Upper lobe of left lung (tissue), 6 donors: ENCODE measurements around the gene CELSR1. TPM values are rescaled to one million over a fixed set of nuclear protein-coding genes. Genes with fewer than 3 reads are reported as not detected.

Experiments used
- ATAC-seq, 2 donors: fragments of 200-7000 bp; cut with Tn5 transposase; one replicate each; pipeline ENCODE4 v1.9.1; 2022; ENCODE audit warnings: mild to moderate bottlenecking in 2 of 2, moderate library complexity in 2 of 2; ENCODE audit not compliant: low FRiP score in 2 of 2
- DNase-seq, 2 donors: peaks; one replicate each; pipeline ENCODE4 v3.0.0-alpha.2; 2019 to 2020
- H3K27ac ChIP-seq, 4 donors: fragments of 200-600 bp; sonication (generic); one replicate each; pipeline ENCODE4 v1.5.1; 2016 to 2019
- H3K27me3 ChIP-seq, 4 donors: fragments of 200-600 bp; sonication (generic); one replicate each; pipeline ENCODE4 v1.5.1; 2017 to 2019
- H3K36me3 ChIP-seq, 4 donors: fragments of 200-600 bp; sonication (generic); one replicate each; pipeline ENCODE4 v1.5.1; 2016 to 2019
- H3K4me1 ChIP-seq, 4 donors: fragments of 200-600 bp; sonication (generic); one replicate each; pipeline ENCODE4 v1.5.1; 2018 to 2019
- H3K4me3 ChIP-seq, 4 donors: fragments of 200-600 bp; sonication (generic); one replicate each; pipeline ENCODE4 v1.5.1; 2017 to 2019; ENCODE audit warnings: mild to moderate bottlenecking in 2 of 4, moderate library complexity in 1 of 4
- H3K9me3 ChIP-seq, 4 donors: fragments of 200-600 bp; sonication (generic); one replicate each; pipeline ENCODE4 v1.5.1; 2018 to 2019
- EP300 ChIP-seq, 4 donors: sonication (generic); formaldehyde crosslinking; IDR thresholded peaks; one replicate each; pipeline ENCODE4 v1.5.1; 2017; ENCODE audit warnings: antibody characterized with exemption in 4 of 4, control low read depth in 2 of 4
- POLR2A ChIP-seq, 4 donors: fragments of 450-650 bp; IDR thresholded peaks; one replicate each; pipeline ENCODE4 v1.5.1; 2016 to 2017; ENCODE audit warnings: antibody characterized with exemption in 4 of 4, mild to moderate bottlenecking in 2 of 4
- POLR2AphosphoS5 ChIP-seq, 2 donors: sonication (generic); formaldehyde crosslinking; IDR thresholded peaks; one replicate each; pipeline ENCODE4 v1.5.1; 2017; ENCODE audit warnings: antibody characterized with exemption in 2 of 2
- WGBS, 2 donors: methylation state at CpG; one replicate each; pipeline ENCODE4 v1.1.5; 2017 to 2018; 5-methylcytosine and 5-hydroxymethylcytosine counted together
- total RNA-seq, 6 donors: library from RNA; depleted of rRNA in 4 of 6; stranded (reverse); fragments of >200 nt in 4 of 6; gene quantifications; one replicate each; pipeline versions ENCODE4 v1.1.0 to v1.2.1, GENCODE V29; 2016 to 2021
- TF ChIP-seq, protein P1 (sequence below), 6 experiments: fragments of 450-650 bp in 4 of 6; fragments of 200-600 bp in 2 of 6; sonication (generic) in 2 of 6; IDR thresholded peaks; one replicate each; pipeline ENCODE4 v1.5.1; 2016 to 2019; ENCODE audit warnings: antibody characterized with exemption in 6 of 6
- donor health status: DM: no; HTN: no; CAD: no; lungs with moderate emphysema.
- donor health status: DM: no; HTN: yes; CAD: no; lungs with severe emphysema.

CELSR1 gene
- total RNA-seq, 6 donors from 2014 or later: 45.1 to 145 (median 80.1) TPM

DNA sequence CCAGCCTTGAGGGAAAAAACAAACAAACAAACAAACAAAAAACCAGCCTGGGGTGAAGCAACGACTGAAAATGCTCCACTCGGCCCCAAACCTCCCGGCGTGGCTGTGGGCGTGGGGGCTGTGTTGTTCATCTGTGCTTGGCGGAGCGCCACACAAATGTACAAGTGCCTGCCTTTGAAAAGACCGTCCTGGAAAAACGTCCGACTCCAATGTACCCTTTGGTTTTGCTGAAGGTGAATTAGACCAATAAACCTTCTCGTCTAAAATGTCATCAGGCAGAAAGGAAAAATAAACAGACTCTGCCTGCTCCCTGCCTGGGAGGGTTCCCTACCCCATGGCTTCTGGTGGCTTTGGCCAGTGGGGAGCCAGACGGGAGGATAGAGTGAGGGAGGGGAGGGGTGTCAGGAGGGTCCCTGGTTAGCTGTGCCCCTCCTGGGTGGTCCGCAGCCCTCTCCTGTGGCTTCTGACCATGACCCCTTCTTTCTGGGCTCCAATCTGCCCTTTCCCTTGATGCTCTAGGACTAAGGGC, 108.0 kb downstream of the CELSR1 start:
- Histone ChIP-seq H3K4me1 (peaks cover 4 to 30% (median 11%) of the 10 kb centered on the region in 4 donors), H3K36me3 (no peaks in the 10 kb centered on the region), H3K27ac (peak overlapping the region in 3 of 4 donors; percentile 37 to 69 (median 67)), H3K27me3 (no peaks in the 10 kb centered on the region), H3K9me3 (no peaks in the 10 kb centered on the region), H3K4me3 (no peak overlapping the region)
- TF ChIP-seq POLR2A (IDR thresholded peaks at IDR 0.05): no peak
- TF ChIP-seq, protein P1, sequence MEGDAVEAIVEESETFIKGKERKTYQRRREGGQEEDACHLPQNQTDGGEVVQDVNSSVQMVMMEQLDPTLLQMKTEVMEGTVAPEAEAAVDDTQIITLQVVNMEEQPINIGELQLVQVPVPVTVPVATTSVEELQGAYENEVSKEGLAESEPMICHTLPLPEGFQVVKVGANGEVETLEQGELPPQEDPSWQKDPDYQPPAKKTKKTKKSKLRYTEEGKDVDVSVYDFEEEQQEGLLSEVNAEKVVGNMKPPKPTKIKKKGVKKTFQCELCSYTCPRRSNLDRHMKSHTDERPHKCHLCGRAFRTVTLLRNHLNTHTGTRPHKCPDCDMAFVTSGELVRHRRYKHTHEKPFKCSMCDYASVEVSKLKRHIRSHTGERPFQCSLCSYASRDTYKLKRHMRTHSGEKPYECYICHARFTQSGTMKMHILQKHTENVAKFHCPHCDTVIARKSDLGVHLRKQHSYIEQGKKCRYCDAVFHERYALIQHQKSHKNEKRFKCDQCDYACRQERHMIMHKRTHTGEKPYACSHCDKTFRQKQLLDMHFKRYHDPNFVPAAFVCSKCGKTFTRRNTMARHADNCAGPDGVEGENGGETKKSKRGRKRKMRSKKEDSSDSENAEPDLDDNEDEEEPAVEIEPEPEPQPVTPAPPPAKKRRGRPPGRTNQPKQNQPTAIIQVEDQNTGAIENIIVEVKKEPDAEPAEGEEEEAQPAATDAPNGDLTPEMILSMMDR (IDR thresholded peaks at IDR 0.05): no peak
- TF ChIP-seq POLR2AphosphoS5 (IDR thresholded peaks at IDR 0.05): no peak
- no peak for TF ChIP-seq EP300 (IDR thresholded peaks at IDR 0.05)
- peak in 1 of 2 donors; percentile 72 for DNase-seq
- no peak for ATAC-seq
- 35 to 39% methylated on average over 13 of the region's 13 CpGs for WGBS, 2 donors

DNA sequence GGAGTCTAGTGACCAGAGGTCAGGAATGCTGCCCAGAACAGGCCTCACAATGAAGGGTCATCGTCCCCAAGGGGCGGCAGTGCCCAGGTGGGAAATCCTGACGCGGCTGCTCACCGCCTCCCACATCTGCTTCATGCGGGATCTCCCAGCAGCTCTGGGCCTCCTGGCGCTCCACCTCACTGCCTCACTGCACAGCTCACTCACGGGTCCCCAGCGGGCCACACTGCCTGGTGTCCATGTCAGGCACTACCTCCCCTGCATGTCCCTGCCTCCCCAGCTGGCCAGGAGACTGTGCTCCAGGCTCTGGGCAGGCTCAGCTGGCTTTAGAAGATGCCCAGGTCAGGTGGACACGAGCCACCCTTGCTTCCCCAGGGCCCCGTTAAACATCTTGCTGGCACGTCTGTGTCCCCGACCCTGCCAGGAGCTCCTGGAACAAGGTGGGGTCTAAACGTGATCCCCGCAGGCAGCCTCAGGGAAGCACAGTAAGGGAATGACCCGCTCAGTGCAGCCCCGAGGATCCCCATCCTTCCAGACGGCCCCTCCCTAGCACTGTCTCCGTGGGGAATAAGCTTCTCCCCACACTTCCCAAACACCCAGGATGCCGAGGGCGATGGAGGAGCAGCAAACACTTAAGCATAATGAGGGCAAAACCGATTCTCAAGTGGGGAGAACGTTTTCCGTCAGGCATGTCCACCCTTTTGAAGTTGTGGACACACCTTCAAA, 108.7 kb downstream of the CELSR1 start:
- Histone ChIP-seq H3K4me3 (no peak overlapping the region), H3K9me3 (no peaks in the 10 kb centered on the region), H3K36me3 (no peaks in the 10 kb centered on the region), H3K4me1 (peaks cover 4 to 30% (median 11%) of the 10 kb centered on the region in 4 donors), H3K27me3 (no peaks in the 10 kb centered on the region), H3K27ac (peak overlapping the region in 2 of 4 donors; percentile 67 to 69)
- no peak for TF ChIP-seq POLR2AphosphoS5 (IDR thresholded peaks at IDR 0.05)
- no peak for TF ChIP-seq POLR2A (IDR thresholded peaks at IDR 0.05)
- TF ChIP-seq, protein P1 (IDR thresholded peaks at IDR 0.05): no peak
- no peak for TF ChIP-seq EP300 (IDR thresholded peaks at IDR 0.05)
- ATAC-seq (no peak), DNase-seq (no peak)
- 58 to 67% methylated on average over 15 to 24 of the region's 24 CpGs for WGBS, 2 donors

DNA sequence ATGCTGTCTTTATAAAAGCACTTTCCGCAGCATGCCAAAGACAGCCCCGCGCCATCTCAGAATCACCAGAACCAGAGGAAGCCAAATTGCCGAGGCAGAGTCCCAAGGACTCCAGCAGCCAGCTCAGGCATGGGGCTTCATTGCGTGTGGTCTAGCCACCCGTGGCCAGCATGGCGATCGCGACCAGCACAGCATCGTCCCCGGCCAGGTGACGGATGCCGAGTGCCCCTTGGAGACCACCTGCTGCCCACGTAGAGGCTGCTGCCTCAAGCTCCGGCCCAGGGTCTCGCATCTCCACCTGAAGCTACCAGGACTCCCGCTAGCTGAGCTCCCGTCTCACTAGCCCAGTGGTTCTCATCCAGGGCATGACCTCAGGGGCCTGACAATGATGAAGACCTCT, 109.2 kb downstream of the CELSR1 start:
- 96% methylated on average over 18 of the region's 18 CpGs; no CpG with 5 or more reads in 1 of the 2 donors for WGBS, 2 donors
- no peak overlapping the region for H3K27ac ChIP-seq
- TF ChIP-seq POLR2AphosphoS5 (IDR thresholded peaks at IDR 0.05) (no peak), POLR2A (IDR thresholded peaks at IDR 0.05) (no peak), EP300 (IDR thresholded peaks at IDR 0.05) (no peak)
- TF ChIP-seq, protein P1 (IDR thresholded peaks at IDR 0.05): no peak
- no peaks in the 10 kb centered on the region for H3K9me3 ChIP-seq
- DNase-seq (no peak), ATAC-seq (no peak)
- no peaks in the 10 kb centered on the region for H3K36me3 ChIP-seq
- H3K4me1 ChIP-seq: peaks cover 4 to 30% (median 11%) of the 10 kb centered on the region in 4 donors
- H3K4me3 ChIP-seq: no peak overlapping the region
- no peaks in the 10 kb centered on the region for H3K27me3 ChIP-seq

DNA sequence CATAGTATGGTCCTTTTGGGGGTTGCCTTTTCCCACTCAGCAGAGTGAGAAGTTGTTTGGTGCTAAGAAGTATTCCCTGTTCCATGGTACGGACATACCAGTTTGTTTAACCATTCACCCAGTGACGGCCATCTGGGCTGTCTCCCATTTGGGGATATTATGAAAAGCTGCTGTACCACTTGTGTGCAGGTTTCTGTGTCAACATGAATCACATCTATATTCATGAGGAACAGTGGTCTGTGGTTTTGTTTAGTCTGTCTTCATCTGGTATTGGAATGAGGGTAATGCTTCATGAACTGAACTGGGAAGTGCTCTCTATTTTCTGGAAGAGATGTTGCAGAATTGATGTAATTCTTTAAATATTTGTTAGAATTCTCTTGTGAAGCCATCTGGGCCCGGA, 112.4 kb downstream of the CELSR1 start:
- WGBS, 2 donors: 35 to 68% methylated on average over 3 of the region's 3 CpGs
- DNase-seq: no peak
- H3K27ac ChIP-seq: no peak overlapping the region
- H3K9me3 ChIP-seq: no peaks in the 10 kb centered on the region
- H3K4me1 ChIP-seq: peaks cover 0 to 16% (median 7%) of the 10 kb centered on the region in 4 donors
- H3K4me3 ChIP-seq: no peak overlapping the region
- TF ChIP-seq, protein P1 (IDR thresholded peaks at IDR 0.05): no peak
- no peaks in the 10 kb centered on the region for H3K27me3 ChIP-seq
- H3K36me3 ChIP-seq: no peaks in the 10 kb centered on the region
- ATAC-seq: no peak

DNA sequence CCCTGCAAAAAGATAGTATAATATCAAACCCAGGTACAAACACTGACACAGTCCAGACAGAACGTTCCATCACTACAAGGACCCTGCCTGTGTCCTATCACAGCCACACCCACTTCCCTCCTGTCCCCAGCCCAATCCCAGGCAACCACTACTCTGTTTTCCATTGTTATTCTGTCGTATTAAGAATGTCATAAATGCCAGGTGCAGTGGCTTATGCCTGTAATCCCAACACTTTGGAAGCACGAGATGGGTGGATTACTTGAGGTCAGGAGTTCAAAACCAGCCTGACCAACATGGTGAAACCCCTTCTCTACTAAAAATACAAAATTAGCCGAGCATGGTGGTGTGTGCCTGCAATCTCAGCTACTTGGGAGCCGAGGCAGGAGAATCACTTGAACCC, 112.9 kb downstream of the CELSR1 start:
- ATAC-seq (no peak), DNase-seq (no peak)
- Histone ChIP-seq H3K36me3 (no peaks in the 10 kb centered on the region), H3K27me3 (no peaks in the 10 kb centered on the region), H3K27ac (no peak overlapping the region), H3K4me1 (peaks cover 0 to 11% (median 3%) of the 10 kb centered on the region in 4 donors), H3K4me3 (no peak overlapping the region), H3K9me3 (no peaks in the 10 kb centered on the region)
- 62 to 80% methylated on average over 5 of the region's 5 CpGs for WGBS, 2 donors
- TF ChIP-seq POLR2AphosphoS5 (IDR thresholded peaks at IDR 0.05) (no peak), POLR2A (IDR thresholded peaks at IDR 0.05) (no peak), EP300 (IDR thresholded peaks at IDR 0.05) (no peak)
- TF ChIP-seq, protein P1 (IDR thresholded peaks at IDR 0.05): no peak
